HFFc6 (cell line): ENCODE measurements around the gene GALNT18. TPM values are rescaled to one million over a fixed set of nuclear protein-coding genes. Genes with fewer than 3 reads are reported as not detected.

Experiments used
- DNase-seq: peaks from one replicate; pipeline ENCODE4 v3.0.0-alpha.2; 2018
- H3K27ac Mint-ChIP-seq: 2 replicates; pipeline ENCODE4 v1.8.0; 2020; ENCODE audit warnings: mild to moderate bottlenecking, mixed read lengths
- H3K27me3 Mint-ChIP-seq: 2 replicates; pipeline ENCODE4 v1.8.0; 2021; ENCODE audit warnings: mild to moderate bottlenecking, moderate library complexity, mixed read lengths; ENCODE audit not compliant: insufficient read depth
- H3K36me3 Mint-ChIP-seq: 2 replicates; pipeline ENCODE4 v1.8.0; 2021; ENCODE audit warnings: low read depth, mixed read lengths
- H3K4me1 Mint-ChIP-seq: 2 replicates; pipeline ENCODE4 v1.8.0; 2020; ENCODE audit warnings: low read depth, mixed read lengths
- H3K4me3 Mint-ChIP-seq: 2 replicates; pipeline ENCODE4 v1.8.0; 2020; ENCODE audit warnings: mild to moderate bottlenecking, moderate library complexity, mixed read lengths
- H3K9me3 Mint-ChIP-seq: 2 replicates; pipeline ENCODE4 v1.8.0; 2020; ENCODE audit warnings: mild to moderate bottlenecking, mixed read lengths
- CTCF ChIP-seq: fragments of 200-600 bp; sonication (generic); IDR thresholded peaks from 2 replicates; pipeline ENCODE4 v1.5.0; 2021; ENCODE audit warnings: antibody characterized with exemption, mild to moderate bottlenecking
- total RNA-seq, 6 experiments: library from RNA; stranded (reverse); fragmentation: NEBNext Ultra II Directional; extraction: Animal tissue kit (Norgen Biotek cat#: 25700); gene quantifications; 2 replicates in 1 of 6; 3 replicates in 5 of 6; pipeline ENCODE4 v1.2.3, GENCODE V29; 2021

Gene GALNT18
- total RNA-seq, 6 experiments from 2014 or later, result 2.7 to 13.7 (median 12.4) TPM

- Mint-ChIP-seq H3K4me3 (no peak overlapping the region), H3K9me3 (no peaks in the 10 kb centered on the region), H3K36me3 (peaks cover 7% of the 10 kb centered on the region), H3K4me1 (peaks cover 31% of the 10 kb centered on the region), H3K27ac (no peak overlapping the region), H3K27me3 (no peaks in the 10 kb centered on the region; the same call in 1 of the 2 replicates)
- no peak for DNase-seq
- no peak for TF ChIP-seq CTCF
These were observed 179.0 kb downstream of the GALNT18 start for GRCh38 chr11:11442791-11443190.

GRCh38 chr11:11441516-11441915, 180.3 kb downstream of the GALNT18 start:
- Mint-ChIP-seq H3K4me3 (no peak overlapping the region), H3K9me3 (no peaks in the 10 kb centered on the region), H3K27me3 (no peaks in the 10 kb centered on the region; the same call in 1 of the 2 replicates), H3K27ac (no peak overlapping the region), H3K4me1 (peaks cover 19% of the 10 kb centered on the region), H3K36me3 (no peaks in the 10 kb centered on the region)
- no peak for TF ChIP-seq CTCF
- no peak for DNase-seq

GRCh38 chr11:11441091-11441490, 180.7 kb downstream of the GALNT18 start:
- no peaks in the 10 kb centered on the region for H3K9me3 Mint-ChIP-seq
- H3K27ac Mint-ChIP-seq, result no peak overlapping the region
- H3K27me3 Mint-ChIP-seq, result no peaks in the 10 kb centered on the region; the same call in 1 of the 2 replicates
- H3K4me3 Mint-ChIP-seq, result no peak overlapping the region
- no peak for DNase-seq
- no peak for TF ChIP-seq CTCF
- peaks cover 18% of the 10 kb centered on the region for H3K4me1 Mint-ChIP-seq
- no peaks in the 10 kb centered on the region for H3K36me3 Mint-ChIP-seq

- DNase-seq, result no peak
- Mint-ChIP-seq H3K4me3 (no peak overlapping the region), H3K9me3 (no peaks in the 10 kb centered on the region), H3K27me3 (peaks cover 7% of the 10 kb centered on the region), H3K36me3 (no peaks in the 10 kb centered on the region), H3K4me1 (peaks cover 17% of the 10 kb centered on the region), H3K27ac (no peak overlapping the region)
- TF ChIP-seq CTCF, result no peak
These were observed 181.7 kb downstream of the GALNT18 start for GRCh38 chr11:11440144-11440543.

- DNase-seq, result no peak
- Mint-ChIP-seq H3K9me3 (no peaks in the 10 kb centered on the region), H3K27ac (no peak overlapping the region)
These were observed 182.2 kb downstream of the GALNT18 start for GRCh38 chr11:11439591-11439990.

More at GRCh38 chr11:11439591-11439990, 182.2 kb downstream of the GALNT18 start:
- peaks cover 13% of the 10 kb centered on the region for H3K4me1 Mint-ChIP-seq
- peaks cover 9% of the 10 kb centered on the region for H3K27me3 Mint-ChIP-seq
- no peak for TF ChIP-seq CTCF
- no peaks in the 10 kb centered on the region for H3K36me3 Mint-ChIP-seq
- no peak overlapping the region for H3K4me3 Mint-ChIP-seq
